A549 (cell line): ENCODE measurements around the gene PHACTR2. TPM values are rescaled to one million over a fixed set of nuclear protein-coding genes. Genes with fewer than 3 reads are reported as not detected.

Source experiments
- ATAC-seq, 2 experiments: fragments of 200-7000 bp in 1 of 2; fragments of >200 bp in 1 of 2; cut with Nextera tagmentation in 1 of 2; cut with Tn5 transposase in 1 of 2; 3 replicates each; pipeline versions ENCODE4 v1.8.0 to v1.9.1; 2018 to 2020; ENCODE audit warnings: mild to moderate bottlenecking in 1 of 2, moderate library complexity in 1 of 2
- CTCF ChIA-PET: fragments of 300-600 bp; sonication (Branson Sonifier 250); formaldehyde crosslinking; extraction: SDS; loops from one replicate; lab custom pipeline; 2021; ENCODE audit warnings: antibody characterized with exemption, inconsistent platforms; lab: Yijun Ruan, JAX
- POLR2A ChIA-PET: fragments of 350-600 bp; formaldehyde crosslinking; extraction: SDS; loops from one replicate; lab custom pipeline; 2021; ENCODE audit warnings: antibody characterized with exemption, inconsistent platforms; lab: Yijun Ruan, JAX
- DNase-seq, 2 experiments: peaks; one replicate each; pipeline versions ENCODE4 v3.0.0 to v3.0.0-alpha.2; 2011 to 2016; ENCODE audit warnings: low read depth in 1 of 2, low spot score in 1 of 2
- FAIRE-seq: peaks from 2 replicates; lab custom pipeline; 2011; peaks lifted over from hg19 to GRCh38; lab: Jason Lieb, UNC
- H3K27ac ChIP-seq, 2 experiments: fragments of >200 bp; sonication (Bioruptor Twin); formaldehyde crosslinking; 3 replicates each; pipeline ENCODE4 v1.5.1; 2016 to 2017
- H3K4me1 ChIP-seq: fragments of >200 bp; sonication (Bioruptor Twin); formaldehyde crosslinking; 3 replicates; pipeline ENCODE4 v1.6.1; 2016
- H3K4me2 ChIP-seq: fragments of >200 bp; sonication (Bioruptor Twin); formaldehyde crosslinking; 3 replicates; pipeline ENCODE4 v1.6.1; 2016
- H3K4me3 ChIP-seq: fragments of >200 bp; sonication (Bioruptor Twin); formaldehyde crosslinking; 3 replicates; pipeline ENCODE4 v1.5.1; 2016
- H3K9me3 ChIP-seq: fragments of >200 bp; sonication (Bioruptor Twin); formaldehyde crosslinking; 3 replicates; pipeline ENCODE4 v1.6.1; 2016
- BHLHE40 ChIP-seq: IDR thresholded peaks from 2 replicates; pipeline ENCODE4 v1.6.1; 2012; ENCODE audit warnings: low read depth, low read length, inconsistent platforms
- EHF ChIP-seq: fragments of 250-450 bp; sonication (Bioruptor Pico); IDR thresholded peaks from 2 replicates; pipeline ENCODE4 v1.5.0; 2020; ENCODE audit warnings: mild to moderate bottlenecking
- EHMT2 ChIP-seq: fragments of 200-600 bp; sonication (generic); IDR thresholded peaks from 2 replicates; pipeline ENCODE4 v1.6.1; 2016; ENCODE audit warnings: antibody characterized with exemption, low read depth, mild to moderate bottlenecking, moderate library complexity
- EP300 ChIP-seq, 2 experiments: fragments of >200 bp; sonication (Bioruptor Twin); formaldehyde crosslinking; IDR thresholded peaks; 2 replicates in 1 of 2; 3 replicates in 1 of 2; pipeline ENCODE4 v1.6.1; 2016 to 2017
- FOSB ChIP-seq: fragments of 250-450 bp; sonication (Bioruptor Pico); IDR thresholded peaks from 2 replicates; pipeline ENCODE4 v1.5.0; 2020; ENCODE audit warnings: mild to moderate bottlenecking, moderate library complexity
- FOXS1 ChIP-seq: fragments of 250-450 bp; sonication (Bioruptor Pico); IDR thresholded peaks from 2 replicates; pipeline ENCODE4 v1.5.0; 2020; ENCODE audit warnings: mild to moderate bottlenecking, moderate library complexity
- GATA3 ChIP-seq: IDR thresholded peaks from 2 replicates; pipeline ENCODE4 v1.6.1; 2012; ENCODE audit warnings: borderline replicate concordance
- HEYL ChIP-seq: fragments of 250-450 bp; sonication (Bioruptor Pico); IDR thresholded peaks from 2 replicates; pipeline ENCODE4 v1.8.0; 2021; ENCODE audit warnings: mild to moderate bottlenecking, moderate library complexity
- HOXB13 ChIP-seq: fragments of 250-450 bp; sonication (Bioruptor Pico); IDR thresholded peaks from 2 replicates; pipeline ENCODE4 v1.5.0; 2020; ENCODE audit warnings: low read depth, mild to moderate bottlenecking, moderate library complexity
- JUNB ChIP-seq: fragments of >200 bp; sonication (Bioruptor Twin); formaldehyde crosslinking; IDR thresholded peaks from 2 replicates; pipeline ENCODE4 v1.6.1; 2016
- KDM5A ChIP-seq: fragments of 200-600 bp; sonication (generic); IDR thresholded peaks from 2 replicates; pipeline ENCODE4 v1.6.1; 2016; ENCODE audit warnings: antibody characterized with exemption, mild to moderate bottlenecking
- MAX ChIP-seq: IDR thresholded peaks from 2 replicates; pipeline ENCODE4 v1.6.1; 2012
- MAZ ChIP-seq: fragments of 150-350 bp; IDR thresholded peaks from 2 replicates; pipeline ENCODE4 v1.6.1; 2014; ENCODE audit warnings: antibody characterized with exemption, low read depth, low read length, borderline replicate concordance
- NFE2L2 ChIP-seq: fragments of 150-350 bp; conservative IDR thresholded peaks from 2 replicates; pipeline ENCODE4 v1.6.1; 2014; ENCODE audit warnings: low read length
- PHF8 ChIP-seq: fragments of 200-600 bp; sonication (generic); IDR thresholded peaks from 2 replicates; pipeline ENCODE4 v1.6.1; 2016; ENCODE audit warnings: low read depth, mild to moderate bottlenecking, antibody characterized with exemption, moderate library complexity, borderline replicate concordance
- POLR2AphosphoS2 ChIP-seq: conservative IDR thresholded peaks from 2 replicates; pipeline ENCODE4 v1.6.1; 2012; ENCODE audit warnings: low read length, improper control_type of control experiment, inconsistent platforms
- RAD21 ChIP-seq, 2 experiments: fragments of >200 bp in 1 of 2; sonication (Bioruptor Twin) in 1 of 2; formaldehyde crosslinking in 1 of 2; IDR thresholded peaks in 1 of 2; conservative IDR thresholded peaks in 1 of 2; 2 replicates in 1 of 2; 3 replicates in 1 of 2; pipeline ENCODE4 v1.6.1; 2012 to 2018; ENCODE audit warnings: inconsistent platforms in 1 of 2
- RARB ChIP-seq: fragments of 250-450 bp; sonication (Bioruptor Pico); IDR thresholded peaks from 2 replicates; pipeline ENCODE4 v1.8.0; 2021; ENCODE audit warnings: mild to moderate bottlenecking, moderate library complexity
- RNF2 ChIP-seq: fragments of 200-600 bp; sonication (generic); IDR thresholded peaks from 2 replicates; pipeline ENCODE4 v1.6.1; 2016; ENCODE audit warnings: low read depth, mild to moderate bottlenecking, antibody characterized with exemption, moderate library complexity, borderline replicate concordance
- SMC3 ChIP-seq: fragments of >200 bp; sonication (Bioruptor Twin); formaldehyde crosslinking; IDR thresholded peaks from 3 replicates; pipeline ENCODE4 v1.6.1; 2018; ENCODE audit warnings: inconsistent platforms
- SREBF2 ChIP-seq: fragments of 450-650 bp; IDR thresholded peaks from 2 replicates; pipeline ENCODE4 v1.6.1; 2014; ENCODE audit warnings: mild to moderate bottlenecking, moderate library complexity
- USF2 ChIP-seq: fragments of 450-650 bp; IDR thresholded peaks from 2 replicates; pipeline ENCODE4 v1.6.1; 2014; ENCODE audit warnings: antibody characterized with exemption
- ZFP36 ChIP-seq: fragments of 450-650 bp; IDR thresholded peaks from 2 replicates; pipeline ENCODE4 v1.6.1; 2014; ENCODE audit warnings: borderline replicate concordance; ENCODE audit not compliant: partially characterized antibody
- ZSCAN20 ChIP-seq: fragments of 250-450 bp; sonication (Bioruptor Pico); IDR thresholded peaks from 2 replicates; pipeline ENCODE4 v1.8.0; 2022; ENCODE audit warnings: mild to moderate bottlenecking, moderate library complexity
- WGBS: methylation state at CpG from one replicate; pipeline ENCODE4 v1.1.6; 2017; ENCODE audit errors: missing lambda C conversion rate; 5-methylcytosine and 5-hydroxymethylcytosine counted together
- polyA plus RNA-seq, 4 experiments: library from polyadenylated mRNA; depleted of rRNA in 3 of 4; stranded (reverse); fragments of >200 nt; fragmentation: RNase III in 1 of 4; extraction: RNeasy Plus Mini Kit Qiagen cat#74134 plus additional on column Dnase treatment in 1 of 4; gene quantifications; 2 replicates in 3 of 4; 3 replicates in 1 of 4; pipeline ENCODE4 v1.2.3, GENCODE V29; 2011 to 2017
- TF ChIP-seq, protein P1 (sequence below): fragments of >200 bp; sonication (Bioruptor Twin); formaldehyde crosslinking; IDR thresholded peaks from 2 replicates; pipeline ENCODE4 v1.6.1; 2016
- TF ChIP-seq, protein P2 (sequence below): fragments of 250-450 bp; sonication (Bioruptor Pico); IDR thresholded peaks from 2 replicates; pipeline ENCODE4 v1.5.0; 2021; ENCODE audit warnings: mild to moderate bottlenecking, moderate library complexity, borderline replicate concordance
- TF ChIP-seq, protein P3 (sequence below): fragments of >200 bp; sonication (Bioruptor Twin); formaldehyde crosslinking; IDR thresholded peaks from 3 replicates; pipeline ENCODE4 v1.6.1; 2016
- TF ChIP-seq, protein P4 (sequence below): fragments of >200 bp; sonication (Bioruptor Twin); formaldehyde crosslinking; IDR thresholded peaks from 3 replicates; pipeline ENCODE4 v1.5.1; 2016

PHACTR2 gene
- polyA plus RNA-seq, 2 of the 4 experiments (the other 2 are of a cell fraction) = 2.5 to 10.4 TPM

- ATAC-seq (no peak), FAIRE-seq (no peak), DNase-seq (no peak)
- Histone ChIP-seq H3K4me2 (no peak overlapping the region), H3K9me3 (no peaks in the 10 kb centered on the region), H3K4me1 (peaks cover 18% of the 10 kb centered on the region), H3K4me3 (no peak overlapping the region), H3K27ac (no peak overlapping the region)
- CTCF ChIA-PET = no interaction called here
- 88% methylated on average over 3 of the region's 3 CpGs for WGBS
- TF ChIP-seq, protein P1, sequence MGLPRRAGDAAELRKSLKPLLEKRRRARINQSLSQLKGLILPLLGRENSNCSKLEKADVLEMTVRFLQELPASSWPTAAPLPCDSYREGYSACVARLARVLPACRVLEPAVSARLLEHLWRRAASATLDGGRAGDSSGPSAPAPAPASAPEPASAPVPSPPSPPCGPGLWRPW = no peak
- TF ChIP-seq, protein P2, sequence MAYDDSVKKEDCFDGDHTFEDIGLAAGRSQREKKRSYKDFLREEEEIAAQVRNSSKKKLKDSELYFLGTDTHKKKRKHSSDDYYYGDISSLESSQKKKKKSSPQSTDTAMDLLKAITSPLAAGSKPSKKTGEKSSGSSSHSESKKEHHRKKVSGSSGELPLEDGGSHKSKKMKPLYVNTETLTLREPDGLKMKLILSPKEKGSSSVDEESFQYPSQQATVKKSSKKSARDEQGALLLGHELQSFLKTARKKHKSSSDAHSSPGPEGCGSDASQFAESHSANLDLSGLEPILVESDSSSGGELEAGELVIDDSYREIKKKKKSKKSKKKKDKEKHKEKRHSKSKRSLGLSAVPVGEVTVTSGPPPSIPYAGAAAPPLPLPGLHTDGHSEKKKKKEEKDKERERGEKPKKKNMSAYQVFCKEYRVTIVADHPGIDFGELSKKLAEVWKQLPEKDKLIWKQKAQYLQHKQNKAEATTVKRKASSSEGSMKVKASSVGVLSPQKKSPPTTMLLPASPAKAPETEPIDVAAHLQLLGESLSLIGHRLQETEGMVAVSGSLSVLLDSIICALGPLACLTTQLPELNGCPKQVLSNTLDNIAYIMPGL (CRISPR knock-in tag) = no peak
- TF ChIP-seq POLR2AphosphoS2 = no peak
- TF ChIP-seq, protein P3, sequence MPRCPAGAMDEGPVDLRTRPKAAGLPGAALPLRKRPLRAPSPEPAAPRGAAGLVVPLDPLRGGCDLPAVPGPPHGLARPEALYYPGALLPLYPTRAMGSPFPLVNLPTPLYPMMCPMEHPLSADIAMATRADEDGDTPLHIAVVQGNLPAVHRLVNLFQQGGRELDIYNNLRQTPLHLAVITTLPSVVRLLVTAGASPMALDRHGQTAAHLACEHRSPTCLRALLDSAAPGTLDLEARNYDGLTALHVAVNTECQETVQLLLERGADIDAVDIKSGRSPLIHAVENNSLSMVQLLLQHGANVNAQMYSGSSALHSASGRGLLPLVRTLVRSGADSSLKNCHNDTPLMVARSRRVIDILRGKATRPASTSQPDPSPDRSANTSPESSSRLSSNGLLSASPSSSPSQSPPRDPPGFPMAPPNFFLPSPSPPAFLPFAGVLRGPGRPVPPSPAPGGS = no peak
- TF ChIP-seq ZFP36 = no peak
- TF ChIP-seq RAD21 (conservative IDR thresholded peaks at IDR 0.05 in 1 of 2, IDR thresholded peaks at IDR 0.05 in 1 of 2) = no peak
- TF ChIP-seq EP300 (IDR thresholded peaks at IDR 0.05) = no peak
- no peak for TF ChIP-seq GATA3
- no peak for TF ChIP-seq MAZ
- no peak for TF ChIP-seq PHF8
- TF ChIP-seq FOSB = no peak
- no peak for TF ChIP-seq KDM5A
- TF ChIP-seq NFE2L2 = no peak
- TF ChIP-seq HOXB13 (CRISPR knock-in tag) = no peak
- TF ChIP-seq MAX = no peak
- TF ChIP-seq RNF2 = no peak
- no peak for TF ChIP-seq EHMT2
- TF ChIP-seq RARB (CRISPR knock-in tag) = no peak
- POLR2A ChIA-PET = no interaction called here
Observed at GRCh38 chr6:143750877-143751276, 73.1 kb downstream of the PHACTR2 start.

- POLR2A ChIA-PET = no interaction called here
- no peak for TF ChIP-seq HEYL
- TF ChIP-seq, protein P3 = no peak
- no peak for TF ChIP-seq EHF (CRISPR knock-in tag)
- TF ChIP-seq FOXS1 (CRISPR knock-in tag) = no peak
- no peak for TF ChIP-seq SMC3
- no peak for TF ChIP-seq EHMT2
- no peak for TF ChIP-seq RNF2
- TF ChIP-seq ZSCAN20 = no peak
- TF ChIP-seq BHLHE40 = no peak
- no peak for TF ChIP-seq JUNB
- no peak for TF ChIP-seq SREBF2
- TF ChIP-seq, protein P4, sequence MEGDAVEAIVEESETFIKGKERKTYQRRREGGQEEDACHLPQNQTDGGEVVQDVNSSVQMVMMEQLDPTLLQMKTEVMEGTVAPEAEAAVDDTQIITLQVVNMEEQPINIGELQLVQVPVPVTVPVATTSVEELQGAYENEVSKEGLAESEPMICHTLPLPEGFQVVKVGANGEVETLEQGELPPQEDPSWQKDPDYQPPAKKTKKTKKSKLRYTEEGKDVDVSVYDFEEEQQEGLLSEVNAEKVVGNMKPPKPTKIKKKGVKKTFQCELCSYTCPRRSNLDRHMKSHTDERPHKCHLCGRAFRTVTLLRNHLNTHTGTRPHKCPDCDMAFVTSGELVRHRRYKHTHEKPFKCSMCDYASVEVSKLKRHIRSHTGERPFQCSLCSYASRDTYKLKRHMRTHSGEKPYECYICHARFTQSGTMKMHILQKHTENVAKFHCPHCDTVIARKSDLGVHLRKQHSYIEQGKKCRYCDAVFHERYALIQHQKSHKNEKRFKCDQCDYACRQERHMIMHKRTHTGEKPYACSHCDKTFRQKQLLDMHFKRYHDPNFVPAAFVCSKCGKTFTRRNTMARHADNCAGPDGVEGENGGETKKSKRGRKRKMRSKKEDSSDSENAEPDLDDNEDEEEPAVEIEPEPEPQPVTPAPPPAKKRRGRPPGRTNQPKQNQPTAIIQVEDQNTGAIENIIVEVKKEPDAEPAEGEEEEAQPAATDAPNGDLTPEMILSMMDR = no peak
- TF ChIP-seq, protein P1 = no peak
- TF ChIP-seq RARB (CRISPR knock-in tag) = no peak
- TF ChIP-seq USF2 = no peak
- TF ChIP-seq, all 56 proteins: peak for 0
- ATAC-seq (no peak), DNase-seq (no peak), FAIRE-seq (no peak)
- CTCF ChIA-PET = no interaction called here
- Histone ChIP-seq H3K4me3 (no peak overlapping the region), H3K4me2 (no peak overlapping the region), H3K27ac (no peak overlapping the region), H3K9me3 (no peaks in the 10 kb centered on the region), H3K4me1 (peaks cover 11% of the 10 kb centered on the region; the same call in 2 of the 3 replicates)
- WGBS = 49% methylated on average over 2 of the region's 2 CpGs
Observed at GRCh38 chr6:143752459-143752858, 74.7 kb downstream of the PHACTR2 start.
